SK-N-SH (cell line): ENCODE data around the gene CBFA2T2. TPM values are rescaled to one million over a fixed set of nuclear protein-coding genes. Genes with fewer than 3 reads are reported as not detected.

Experiments used
- CTCF ChIA-PET: fragments of 300-600, 350-600 bp; formaldehyde crosslinking; extraction: SDS; loops from one replicate; lab custom pipeline; 2021; lab: Yijun Ruan, JAX
- POLR2A ChIA-PET: fragments of 350-600 bp; sonication (Branson Sonifier 250); formaldehyde crosslinking; extraction: SDS; loops from one replicate; lab custom pipeline; 2020; ENCODE audit warnings: antibody characterized with exemption, inconsistent platforms; lab: Yijun Ruan, JAX
- DNase-seq: peaks from one replicate; pipeline ENCODE4 v3.0.0; 2012
- H2AFZ ChIP-seq: fragments of 200-600 bp; sonication (generic); 2 replicates; pipeline ENCODE4 v1.8.1; 2016; ENCODE audit warnings: antibody characterized with exemption, mild to moderate bottlenecking, low read depth
- H3F3A ChIP-seq: fragments of 200-600 bp; sonication (generic); replicated peaks from 2 replicates; pipeline ENCODE3; 2016; ENCODE audit warnings: antibody characterized with exemption, mild to moderate bottlenecking; ENCODE audit not compliant: insufficient read depth
- H3K27ac ChIP-seq, 2 experiments: fragments of 200-500 bp in 1 of 2; fragments of 200-600 bp in 1 of 2; sonication (Bioruptor generic) in 1 of 2; sonication (generic), shearing (Covaris generic) in 1 of 2; 2 replicates each; pipeline versions ENCODE4 v1.5.1 to v1.6.1; 2014 to 2016; ENCODE audit warnings: low read depth in 2 of 2, inconsistent platforms in 1 of 2, low read length in 1 of 2, mild to moderate bottlenecking in 1 of 2, mixed read lengths in 1 of 2
- H3K27me3 ChIP-seq: fragments of 200-600 bp; sonication (generic), shearing (Covaris generic); 2 replicates; pipeline ENCODE4 v1.6.1; 2016; ENCODE audit warnings: mixed run types; ENCODE audit not compliant: insufficient read depth
- H3K36me3 ChIP-seq, 2 experiments: fragments of 200-500 bp in 1 of 2; fragments of 200-600 bp in 1 of 2; sonication (Bioruptor generic) in 1 of 2; sonication (generic) in 1 of 2; replicated peaks in 1 of 2; 2 replicates each; pipeline versions ENCODE3 to v1.5.1; 2014 to 2016; ENCODE audit warnings: low read length in 1 of 2, mild to moderate bottlenecking in 1 of 2; ENCODE audit not compliant: insufficient read depth in 2 of 2, control insufficient read depth in 1 of 2
- H3K4me1 ChIP-seq, 2 experiments: fragments of 200-500 bp in 1 of 2; fragments of 200-600 bp in 1 of 2; sonication (Bioruptor generic) in 1 of 2; sonication (generic), shearing (Covaris generic) in 1 of 2; 2 replicates each; pipeline versions ENCODE4 v1.5.1 to v1.6.1; 2014 to 2016; ENCODE audit warnings: low read depth in 1 of 2, low read length in 1 of 2, mixed run types in 1 of 2; ENCODE audit not compliant: insufficient read depth in 2 of 2, control insufficient read depth in 1 of 2
- H3K4me2 ChIP-seq: fragments of 200-600 bp; sonication (generic), shearing (Covaris generic); 2 replicates; pipeline ENCODE4 v1.6.1; 2017; ENCODE audit warnings: mixed run types
- H3K4me3 ChIP-seq, 2 experiments: fragments of 200-500 bp in 1 of 2; fragments of 200-600 bp in 1 of 2; sonication (Bioruptor generic) in 1 of 2; sonication (generic), shearing (Covaris generic) in 1 of 2; 2 replicates each; pipeline versions ENCODE4 v1.5.1 to v1.8.1; 2014 to 2016; ENCODE audit warnings: low read depth in 2 of 2, inconsistent platforms in 1 of 2, low read length in 1 of 2, mild to moderate bottlenecking in 1 of 2, mixed read lengths in 1 of 2, moderate library complexity in 1 of 2
- H3K79me2 ChIP-seq: fragments of 200-600 bp; sonication (generic); 2 replicates; pipeline ENCODE4 v1.8.1; 2017; ENCODE audit warnings: mild to moderate bottlenecking; ENCODE audit not compliant: insufficient read depth
- H3K9ac ChIP-seq: fragments of 200-600 bp; sonication (generic); 2 replicates; pipeline ENCODE4 v1.6.1; 2017; ENCODE audit warnings: mixed run types
- H3K9me2 ChIP-seq: fragments of 200-600 bp; sonication (generic); 2 replicates; pipeline ENCODE4 v1.6.1; 2017; ENCODE audit warnings: mixed run types
- H3K9me3 ChIP-seq: fragments of 200-600 bp; sonication (generic); 2 replicates; pipeline ENCODE4 v1.6.1; 2017; ENCODE audit warnings: mixed run types, mild to moderate bottlenecking, moderate library complexity
- H4K20me1 ChIP-seq: fragments of 200-600 bp; sonication (generic); 2 replicates; pipeline ENCODE4 v1.6.1; 2017; ENCODE audit warnings: mild to moderate bottlenecking, mixed run types; ENCODE audit not compliant: insufficient read depth
- CTCF ChIP-seq: fragments of 200-600 bp; sonication (generic); IDR thresholded peaks from 2 replicates; pipeline ENCODE4 v1.6.1; 2017; ENCODE audit warnings: antibody characterized with exemption, mild to moderate bottlenecking, moderate library complexity
- ELF1 ChIP-seq: IDR thresholded peaks from 2 replicates; pipeline ENCODE4 v1.4.0; 2012
- FOSL2 ChIP-seq: IDR thresholded peaks from 2 replicates; pipeline ENCODE4 v1.4.0; 2012; ENCODE audit warnings: low read depth, mild to moderate bottlenecking, moderate library complexity, borderline replicate concordance
- FOXJ3 ChIP-seq: sonication (generic); formaldehyde crosslinking; IDR thresholded peaks from 2 replicates; pipeline ENCODE4 v1.5.1; 2020; ENCODE audit warnings: mild to moderate bottlenecking, missing genetic modification reagents
- FOXM1 ChIP-seq: IDR thresholded peaks from 2 replicates; pipeline ENCODE4 v1.4.0; 2012; ENCODE audit warnings: low read depth, mild to moderate bottlenecking
- GABPA ChIP-seq: IDR thresholded peaks from 2 replicates; pipeline ENCODE4 v1.4.0; 2012; ENCODE audit warnings: low read depth, mild to moderate bottlenecking
- GATA2 ChIP-seq: sonication (generic); formaldehyde crosslinking; IDR thresholded peaks from 2 replicates; pipeline ENCODE4 v1.5.0; 2020; ENCODE audit warnings: mild to moderate bottlenecking, missing genetic modification reagents
- NFIC ChIP-seq: IDR thresholded peaks from 2 replicates; pipeline ENCODE4 v1.4.0; 2012; ENCODE audit warnings: borderline replicate concordance
- PBX3 ChIP-seq: IDR thresholded peaks from 2 replicates; pipeline ENCODE4; 2012
- POLR2AphosphoS5 ChIP-seq: IDR thresholded peaks from 2 replicates; pipeline ENCODE4 v1.6.1; 2012; ENCODE audit warnings: low read depth, low read length
- RCOR1 ChIP-seq: fragments of 150-350 bp; IDR thresholded peaks from 2 replicates; pipeline ENCODE4 v1.6.1; 2017; ENCODE audit warnings: antibody characterized with exemption, low read length
- RFX5 ChIP-seq: IDR thresholded peaks from 2 replicates; pipeline ENCODE4 v1.6.1; 2012; ENCODE audit warnings: mild to moderate bottlenecking, improper control_type of control experiment, low read length
- SIN3A ChIP-seq: IDR thresholded peaks from 2 replicates; pipeline ENCODE4 v1.6.1; 2012; ENCODE audit warnings: low read depth, mild to moderate bottlenecking, low read length, moderate library complexity, borderline replicate concordance
- TCF12 ChIP-seq: IDR thresholded peaks from 2 replicates; pipeline ENCODE4 v1.4.0; 2012
- TEAD4 ChIP-seq: IDR thresholded peaks from 2 replicates; pipeline ENCODE4 v1.4.0; 2012; ENCODE audit warnings: mild to moderate bottlenecking, borderline replicate concordance; ENCODE audit not compliant: insufficient read depth
- USF1 ChIP-seq: IDR thresholded peaks from 2 replicates; pipeline ENCODE4 v1.4.0; 2012; ENCODE audit warnings: low read depth, borderline replicate concordance
- WGBS: methylation state at CpG from one replicate; pipeline ENCODE4 v1.1.6; 2017; ENCODE audit warnings: low lambda C conversion rate; 5-methylcytosine and 5-hydroxymethylcytosine counted together
- polyA plus RNA-seq, 3 experiments: library from polyadenylated mRNA; depleted of rRNA; stranded (reverse); fragments of >200 nt; gene quantifications; 2 replicates each; pipeline ENCODE4 v1.2.3, GENCODE V29; 2012
- TF ChIP-seq, protein P1 (sequence below): IDR thresholded peaks from 2 replicates; pipeline ENCODE4 v1.6.1; 2012; ENCODE audit warnings: mild to moderate bottlenecking, low read depth, low read length, moderate library complexity
- TF ChIP-seq, protein P2 (sequence below): IDR thresholded peaks from 2 replicates; pipeline ENCODE4 v1.4.0; 2012; ENCODE audit warnings: low read depth

The CBFA2T2 gene
- polyA plus RNA-seq, 1 of the 3 experiments (the other 2 are of a cell fraction), result 11.0 TPM

DNA sequence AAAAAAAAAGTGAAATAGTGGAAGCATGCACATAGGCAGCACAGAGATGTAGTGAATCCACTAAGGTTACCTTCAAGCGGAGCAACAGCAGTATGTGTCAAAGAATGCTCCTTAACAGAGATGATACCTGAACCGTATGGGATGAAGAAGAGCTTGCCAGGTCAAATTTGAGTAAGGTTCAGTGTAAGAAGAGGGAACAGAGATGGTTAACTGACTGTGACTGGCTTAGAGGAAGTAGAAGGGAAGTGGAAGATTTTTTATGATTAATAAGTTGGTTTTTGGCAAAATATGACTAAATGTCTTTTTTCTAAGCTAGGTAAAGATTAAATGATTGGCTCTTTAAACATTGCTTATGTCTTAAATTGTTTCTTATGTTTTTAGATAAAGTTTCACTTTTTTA, 119.6 kb downstream of the CBFA2T2 start:
- H4K20me1 ChIP-seq, result no peaks in the 10 kb centered on the region
- H3K27ac ChIP-seq, result no peak overlapping the region
- H3K9me3 ChIP-seq, result no peaks in the 10 kb centered on the region
- ChIA-PET POLR2A (no interaction called here), CTCF (interaction anchor here (0.8 kb wide), 1 partner anchor 14 kb away, joined by 3 read pairs; no protein-coding TSS in a partner anchor)
- H3F3A ChIP-seq, result no peaks in the 10 kb centered on the region
- 100% methylated on average over 2 of the region's 2 CpGs for WGBS
- no peaks in the 10 kb centered on the region for H3K9me2 ChIP-seq
- TF ChIP-seq FOXJ3 (CRISPR knock-in tag), result no peak
- TF ChIP-seq CTCF, result no peak
- TF ChIP-seq FOXM1, result no peak
- TF ChIP-seq PBX3, result no peak
- TF ChIP-seq FOSL2, result no peak
- TF ChIP-seq POLR2AphosphoS5, result no peak
- no peak for TF ChIP-seq SIN3A
- TF ChIP-seq, protein P1, sequence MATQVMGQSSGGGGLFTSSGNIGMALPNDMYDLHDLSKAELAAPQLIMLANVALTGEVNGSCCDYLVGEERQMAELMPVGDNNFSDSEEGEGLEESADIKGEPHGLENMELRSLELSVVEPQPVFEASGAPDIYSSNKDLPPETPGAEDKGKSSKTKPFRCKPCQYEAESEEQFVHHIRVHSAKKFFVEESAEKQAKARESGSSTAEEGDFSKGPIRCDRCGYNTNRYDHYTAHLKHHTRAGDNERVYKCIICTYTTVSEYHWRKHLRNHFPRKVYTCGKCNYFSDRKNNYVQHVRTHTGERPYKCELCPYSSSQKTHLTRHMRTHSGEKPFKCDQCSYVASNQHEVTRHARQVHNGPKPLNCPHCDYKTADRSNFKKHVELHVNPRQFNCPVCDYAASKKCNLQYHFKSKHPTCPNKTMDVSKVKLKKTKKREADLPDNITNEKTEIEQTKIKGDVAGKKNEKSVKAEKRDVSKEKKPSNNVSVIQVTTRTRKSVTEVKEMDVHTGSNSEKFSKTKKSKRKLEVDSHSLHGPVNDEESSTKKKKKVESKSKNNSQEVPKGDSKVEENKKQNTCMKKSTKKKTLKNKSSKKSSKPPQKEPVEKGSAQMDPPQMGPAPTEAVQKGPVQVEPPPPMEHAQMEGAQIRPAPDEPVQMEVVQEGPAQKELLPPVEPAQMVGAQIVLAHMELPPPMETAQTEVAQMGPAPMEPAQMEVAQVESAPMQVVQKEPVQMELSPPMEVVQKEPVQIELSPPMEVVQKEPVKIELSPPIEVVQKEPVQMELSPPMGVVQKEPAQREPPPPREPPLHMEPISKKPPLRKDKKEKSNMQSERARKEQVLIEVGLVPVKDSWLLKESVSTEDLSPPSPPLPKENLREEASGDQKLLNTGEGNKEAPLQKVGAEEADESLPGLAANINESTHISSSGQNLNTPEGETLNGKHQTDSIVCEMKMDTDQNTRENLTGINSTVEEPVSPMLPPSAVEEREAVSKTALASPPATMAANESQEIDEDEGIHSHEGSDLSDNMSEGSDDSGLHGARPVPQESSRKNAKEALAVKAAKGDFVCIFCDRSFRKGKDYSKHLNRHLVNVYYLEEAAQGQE, result no peak
- no peak for TF ChIP-seq GABPA
- no peak for TF ChIP-seq GATA2 (CRISPR knock-in tag)
- no peak for TF ChIP-seq USF1
- no peak for TF ChIP-seq ELF1
- TF ChIP-seq, protein P2, sequence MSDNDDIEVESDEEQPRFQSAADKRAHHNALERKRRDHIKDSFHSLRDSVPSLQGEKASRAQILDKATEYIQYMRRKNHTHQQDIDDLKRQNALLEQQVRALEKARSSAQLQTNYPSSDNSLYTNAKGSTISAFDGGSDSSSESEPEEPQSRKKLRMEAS, result no peak
- TF ChIP-seq TCF12, result no peak
- no peak for TF ChIP-seq RFX5
- no peak for TF ChIP-seq TEAD4
- TF ChIP-seq RCOR1, result no peak
- no peak for TF ChIP-seq NFIC
- H2AFZ ChIP-seq, result no peak overlapping the region
- DNase-seq, result no peak
- no peaks in the 10 kb centered on the region for H3K27me3 ChIP-seq
- H3K4me2 ChIP-seq, result no peak overlapping the region
- peaks cover 0 to 15% of the 10 kb centered on the region in 2 experiments; a peak in 2 of 4 replicates for H3K4me1 ChIP-seq
- H3K9ac ChIP-seq, result no peak overlapping the region
- H3K4me3 ChIP-seq, result no peak overlapping the region
- no peaks in the 10 kb centered on the region for H3K79me2 ChIP-seq
- H3K36me3 ChIP-seq, result peaks cover 30 to 62% of the 10 kb centered on the region in 2 experiments
